Measurements from ENCODE around the gene LENEP.

Gene LENEP

DNA sequence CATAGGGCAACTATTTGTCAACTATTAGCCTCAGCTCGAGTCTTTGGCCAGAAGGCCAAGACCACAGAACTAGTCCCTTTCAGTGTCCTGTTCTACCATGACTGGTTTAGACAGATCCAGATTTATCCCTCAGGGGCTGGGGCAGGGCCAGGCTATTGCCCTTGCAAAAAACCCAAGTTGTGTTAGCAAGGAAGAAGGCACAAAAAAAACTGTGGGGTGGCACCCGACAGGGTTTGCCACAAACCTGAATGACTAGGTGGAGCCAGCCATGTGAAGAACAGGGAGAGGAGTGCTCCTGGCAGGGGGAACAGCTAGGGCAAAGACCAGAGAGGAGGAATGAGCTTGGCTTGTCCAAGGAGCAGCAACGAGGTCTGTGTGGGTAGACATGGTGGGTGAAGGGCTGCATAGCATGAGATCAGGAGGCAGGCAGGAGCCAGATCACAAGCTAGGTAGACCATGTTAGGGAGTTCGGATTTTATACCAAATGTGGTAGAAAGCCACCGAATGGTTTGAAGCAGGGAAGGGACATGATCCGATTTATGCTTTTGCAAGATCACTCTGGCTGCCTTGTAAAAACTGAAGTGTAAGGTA, 44.6 kb downstream of the LENEP start:
- H3K4me1 ChIP-seq (ENCODE audit: control insufficient read depth, insufficient read depth, low read length, poor library complexity, severe bottlenecking), result no peaks in the 10 kb centered on the region
- no peak overlapping the region for H3K27ac ChIP-seq (ENCODE audit: insufficient read depth, low read length, poor library complexity, severe bottlenecking)
- no peak overlapping the region for H3K4me3 ChIP-seq (ENCODE audit: insufficient read depth, low read depth, low read length, poor library complexity, severe bottlenecking)
- no peak for DNase-seq
- H3K9me3 ChIP-seq (ENCODE audit: control insufficient read depth, low read length), result no peaks in the 10 kb centered on the region
- H3K27me3 ChIP-seq (replicated peaks; ENCODE audit: control insufficient read depth, insufficient read depth, low read length, poor library complexity, severe bottlenecking), result no peaks in the 10 kb centered on the region
- no peaks in the 10 kb centered on the region for H3K36me3 ChIP-seq (ENCODE audit: control insufficient read depth, insufficient read depth, low read length)

DNA sequence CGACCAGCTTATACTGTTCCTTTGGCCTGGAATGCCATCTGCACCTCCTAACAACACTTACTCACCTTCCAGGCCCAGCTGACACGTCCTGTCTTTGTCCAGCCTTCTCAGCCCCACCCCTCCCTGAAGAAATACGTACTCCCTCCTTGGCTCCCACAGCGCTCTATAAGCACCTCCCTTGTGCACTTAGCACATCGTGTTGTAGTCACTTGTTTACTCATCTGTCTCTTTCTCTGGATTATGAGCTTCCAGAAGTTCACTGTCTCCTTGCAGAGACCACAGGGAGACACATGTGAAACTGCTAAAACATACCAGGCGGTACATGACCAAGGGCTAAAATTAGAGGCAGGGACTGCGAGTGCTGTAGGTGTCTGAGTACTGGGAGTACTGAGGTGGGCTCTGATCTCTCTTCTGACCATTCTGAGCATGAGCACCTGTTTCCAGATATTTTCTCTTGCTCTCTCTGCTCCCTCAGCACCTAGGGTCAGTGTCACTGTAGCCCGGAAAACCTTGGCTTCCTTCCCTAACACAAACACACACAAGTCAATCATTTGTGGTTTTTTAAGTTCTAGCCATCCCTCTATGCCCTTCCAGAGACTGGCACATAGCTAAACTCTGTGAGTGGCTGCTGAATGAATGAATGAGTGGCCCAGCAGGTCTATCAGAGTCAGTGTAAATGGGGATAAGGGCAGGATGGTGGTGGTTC, 45.4 kb downstream of the LENEP start:
- Histone ChIP-seq H3K4me3 (ENCODE audit: insufficient read depth, low read depth, low read length, poor library complexity, severe bottlenecking) (no peak overlapping the region), H3K9me3 (ENCODE audit: control insufficient read depth, low read length) (no peaks in the 10 kb centered on the region), H3K27me3 (replicated peaks; ENCODE audit: control insufficient read depth, insufficient read depth, low read length, poor library complexity, severe bottlenecking) (no peaks in the 10 kb centered on the region), H3K4me1 (ENCODE audit: control insufficient read depth, insufficient read depth, low read length, poor library complexity, severe bottlenecking) (no peaks in the 10 kb centered on the region), H3K27ac (ENCODE audit: insufficient read depth, low read length, poor library complexity, severe bottlenecking) (no peak overlapping the region), H3K36me3 (ENCODE audit: control insufficient read depth, insufficient read depth, low read length) (no peaks in the 10 kb centered on the region)
- DNase-seq, result no peak

DNA sequence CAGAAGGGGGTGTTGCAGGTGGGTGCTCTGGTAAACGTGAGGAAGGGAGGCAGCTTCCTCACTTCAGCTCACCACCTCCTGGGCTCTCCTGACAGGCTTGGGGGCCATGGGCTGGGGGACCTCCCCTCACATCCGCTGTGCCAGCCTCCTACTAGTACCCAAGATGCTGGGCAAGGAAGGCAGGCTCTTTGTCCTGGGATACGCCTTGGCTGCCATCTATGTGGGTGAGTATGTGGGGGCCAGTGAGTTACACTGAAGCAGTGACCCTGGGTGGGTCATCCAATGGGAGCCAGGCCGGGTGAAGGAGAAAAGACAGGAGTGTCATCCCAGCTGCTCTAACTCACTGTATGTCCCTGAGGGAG, 45.9 kb downstream of the LENEP start:
- DNase-seq, result no peak
- H3K4me3 ChIP-seq (ENCODE audit: insufficient read depth, low read depth, low read length, poor library complexity, severe bottlenecking), result no peak overlapping the region

DNA sequence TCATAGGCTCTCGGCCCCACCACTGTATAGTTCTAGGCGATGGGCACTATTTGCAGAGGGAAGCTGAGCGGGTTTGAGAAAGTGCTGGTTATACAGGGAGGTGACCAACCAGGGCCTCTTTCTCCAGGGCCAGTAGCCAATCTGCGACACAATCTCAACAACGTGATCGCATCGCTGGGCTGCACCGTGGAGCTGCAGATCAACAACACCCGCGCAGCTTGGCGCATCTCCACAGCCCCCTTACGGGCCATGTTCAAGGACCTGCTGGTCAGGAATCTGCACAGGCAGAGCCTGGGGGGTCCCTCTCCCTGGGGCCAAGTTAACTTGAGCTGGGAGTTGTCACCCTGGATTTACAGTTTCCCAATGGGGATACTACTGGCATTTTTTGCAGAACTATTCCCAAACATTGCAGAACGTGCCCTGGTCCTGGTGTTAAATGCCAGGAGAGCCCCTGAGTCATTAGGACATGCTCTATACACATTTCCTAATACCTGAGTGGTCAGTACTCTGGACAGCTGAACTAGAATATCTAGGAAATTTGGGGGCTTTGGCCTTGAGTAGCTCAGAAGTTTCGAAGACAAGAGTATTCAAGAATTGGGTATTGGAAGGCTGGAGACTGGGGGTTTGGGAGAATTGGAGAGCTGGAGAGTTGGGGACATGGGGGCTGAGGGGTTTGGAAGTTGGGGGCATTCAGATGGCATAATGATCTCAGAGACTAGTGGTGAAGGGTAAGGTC, 47.1 kb downstream of the LENEP start:
- Histone ChIP-seq H3K4me1 (ENCODE audit: control insufficient read depth, insufficient read depth, low read length, poor library complexity, severe bottlenecking) (no peaks in the 10 kb centered on the region), H3K27ac (ENCODE audit: insufficient read depth, low read length, poor library complexity, severe bottlenecking) (no peak overlapping the region), H3K27me3 (replicated peaks; ENCODE audit: control insufficient read depth, insufficient read depth, low read length, poor library complexity, severe bottlenecking) (no peaks in the 10 kb centered on the region), H3K9me3 (ENCODE audit: control insufficient read depth, low read length) (no peaks in the 10 kb centered on the region), H3K36me3 (ENCODE audit: control insufficient read depth, insufficient read depth, low read length) (no peaks in the 10 kb centered on the region), H3K4me3 (ENCODE audit: insufficient read depth, low read depth, low read length, poor library complexity, severe bottlenecking) (no peak overlapping the region)
- DNase-seq, result no peak

More for the DNA sequence above, 45.9 kb downstream of the LENEP start:
- H3K9me3 ChIP-seq (ENCODE audit: control insufficient read depth, low read length), result no peaks in the 10 kb centered on the region
- H3K36me3 ChIP-seq (ENCODE audit: control insufficient read depth, insufficient read depth, low read length), result no peaks in the 10 kb centered on the region
- no peaks in the 10 kb centered on the region for H3K4me1 ChIP-seq (ENCODE audit: control insufficient read depth, insufficient read depth, low read length, poor library complexity, severe bottlenecking)
- H3K27ac ChIP-seq (ENCODE audit: insufficient read depth, low read length, poor library complexity, severe bottlenecking), result no peak overlapping the region
- H3K27me3 ChIP-seq (replicated peaks; ENCODE audit: control insufficient read depth, insufficient read depth, low read length, poor library complexity, severe bottlenecking), result no peaks in the 10 kb centered on the region

DNA sequence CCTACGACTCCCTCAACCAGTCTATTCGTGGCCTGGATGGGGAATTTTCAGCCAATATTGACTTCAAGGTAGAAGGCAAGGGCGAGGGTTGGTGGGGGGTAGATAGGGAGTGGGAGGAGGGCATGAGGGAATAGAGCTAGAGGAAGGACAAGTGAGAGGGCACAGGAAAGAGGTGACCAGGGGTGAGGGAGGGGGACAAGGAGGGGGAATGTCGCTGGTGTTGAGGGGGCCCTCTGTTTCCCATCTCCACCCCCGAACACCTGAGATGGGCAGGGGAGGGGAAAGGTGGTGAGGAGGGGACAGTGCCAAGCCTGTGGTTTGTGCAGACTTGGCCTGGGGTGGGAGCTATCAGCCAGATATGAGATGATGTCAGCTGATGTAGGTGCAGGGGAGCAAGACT, 49.4 kb downstream of the LENEP start:
- Histone ChIP-seq H3K27ac (ENCODE audit: insufficient read depth, low read length, poor library complexity, severe bottlenecking) (no peak overlapping the region), H3K4me3 (ENCODE audit: insufficient read depth, low read depth, low read length, poor library complexity, severe bottlenecking) (no peak overlapping the region), H3K4me1 (ENCODE audit: control insufficient read depth, insufficient read depth, low read length, poor library complexity, severe bottlenecking) (no peaks in the 10 kb centered on the region), H3K27me3 (replicated peaks; ENCODE audit: control insufficient read depth, insufficient read depth, low read length, poor library complexity, severe bottlenecking) (no peaks in the 10 kb centered on the region), H3K36me3 (ENCODE audit: control insufficient read depth, insufficient read depth, low read length) (no peaks in the 10 kb centered on the region), H3K9me3 (ENCODE audit: control insufficient read depth, low read length) (no peaks in the 10 kb centered on the region)
- DNase-seq, result no peak

DNA sequence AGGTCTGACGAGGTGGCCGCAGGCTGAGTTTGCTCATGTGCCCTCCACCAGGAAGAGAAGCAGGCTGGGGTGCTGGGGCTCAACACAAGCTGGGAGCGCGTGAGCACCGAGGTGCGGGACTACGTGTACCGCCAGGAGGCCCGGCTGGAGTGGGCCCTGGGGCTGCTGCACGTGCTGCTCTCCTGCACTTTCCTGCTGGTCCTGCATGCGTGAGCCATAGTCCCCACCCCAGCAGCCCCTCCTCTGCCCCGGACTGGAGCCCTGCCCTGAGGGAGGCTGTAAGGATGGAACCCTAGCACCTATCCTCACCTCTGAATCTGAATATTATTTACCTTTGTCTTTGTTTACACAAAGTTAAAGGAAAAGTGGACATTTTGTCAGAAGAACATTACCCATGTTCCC, 49.9 kb downstream of the LENEP start:
- no peak for DNase-seq
- H3K27me3 ChIP-seq (replicated peaks; ENCODE audit: control insufficient read depth, insufficient read depth, low read length, poor library complexity, severe bottlenecking), result no peaks in the 10 kb centered on the region
- no peaks in the 10 kb centered on the region for H3K9me3 ChIP-seq (ENCODE audit: control insufficient read depth, low read length)
- no peak overlapping the region for H3K27ac ChIP-seq (ENCODE audit: insufficient read depth, low read length, poor library complexity, severe bottlenecking)
- no peak overlapping the region for H3K4me3 ChIP-seq (ENCODE audit: insufficient read depth, low read depth, low read length, poor library complexity, severe bottlenecking)
- H3K36me3 ChIP-seq (ENCODE audit: control insufficient read depth, insufficient read depth, low read length), result no peaks in the 10 kb centered on the region
- H3K4me1 ChIP-seq (ENCODE audit: control insufficient read depth, insufficient read depth, low read length, poor library complexity, severe bottlenecking), result no peaks in the 10 kb centered on the region

DNA sequence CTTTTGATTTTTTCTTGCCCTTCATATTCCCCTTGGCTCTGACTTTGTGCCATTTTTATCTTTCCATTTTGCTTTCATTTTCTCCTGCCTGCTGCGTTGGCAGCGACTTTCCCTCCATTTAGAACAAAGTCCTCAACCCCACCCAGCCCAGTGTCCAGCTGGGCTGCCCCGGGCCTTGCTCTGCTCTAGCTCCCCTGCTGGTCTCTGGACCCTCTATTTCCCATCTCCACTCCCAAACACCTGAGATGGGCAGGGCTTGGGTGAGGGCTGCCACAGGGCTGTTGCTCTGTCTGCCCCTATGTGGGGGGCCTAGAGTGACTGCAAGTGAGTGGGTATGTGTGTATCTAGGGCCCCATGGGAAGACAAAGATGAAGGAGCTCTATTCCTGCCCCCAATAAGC, 50.4 kb downstream of the LENEP start:
- no peaks in the 10 kb centered on the region for H3K36me3 ChIP-seq (ENCODE audit: control insufficient read depth, insufficient read depth, low read length)
- DNase-seq, result no peak
- H3K27ac ChIP-seq (ENCODE audit: insufficient read depth, low read length, poor library complexity, severe bottlenecking), result no peak overlapping the region
- no peaks in the 10 kb centered on the region for H3K27me3 ChIP-seq (replicated peaks; ENCODE audit: control insufficient read depth, insufficient read depth, low read length, poor library complexity, severe bottlenecking)
- no peaks in the 10 kb centered on the region for H3K9me3 ChIP-seq (ENCODE audit: control insufficient read depth, low read length)
- H3K4me1 ChIP-seq (ENCODE audit: control insufficient read depth, insufficient read depth, low read length, poor library complexity, severe bottlenecking), result no peaks in the 10 kb centered on the region
- H3K4me3 ChIP-seq (ENCODE audit: insufficient read depth, low read depth, low read length, poor library complexity, severe bottlenecking), result no peak overlapping the region
